Hepatocyte (in vitro differentiated cells): Measurements from ENCODE around the gene KPNA4. TPM values are rescaled to one million over a fixed set of nuclear protein-coding genes. Genes with fewer than 3 reads are reported as not detected.

ENCODE experiments used
- DNase-seq: peaks from one replicate; pipeline ENCODE4 v3.0.0-alpha.2; 2016; ENCODE audit warnings: low spot score
- H2AFZ ChIP-seq: fragments of 200-600 bp; sonication (generic); 2 replicates; pipeline ENCODE4 v1.6.0; 2016; ENCODE audit warnings: antibody characterized with exemption, mild to moderate bottlenecking
- H3K27ac ChIP-seq: fragments of 200-600 bp; sonication (generic); 2 replicates; pipeline ENCODE4 v1.5.1; 2016; ENCODE audit warnings: mild to moderate bottlenecking
- H3K27me3 ChIP-seq: fragments of 200-600 bp; sonication (generic); 2 replicates; pipeline ENCODE4 v1.6.1; 2016
- H3K36me3 ChIP-seq: fragments of 200-600 bp; sonication (generic); replicated peaks from 2 replicates; pipeline ENCODE4 v1.5.1; 2016; ENCODE audit warnings: low read depth; ENCODE audit not compliant: insufficient read depth
- H3K4me1 ChIP-seq: fragments of 200-600 bp; sonication (generic); 2 replicates; pipeline ENCODE4 v1.5.1; 2016; ENCODE audit warnings: mild to moderate bottlenecking, moderate library complexity; ENCODE audit not compliant: insufficient read depth
- H3K4me2 ChIP-seq: fragments of 200-600 bp; sonication (generic); 2 replicates; pipeline ENCODE4 v1.6.0; 2016
- H3K4me3 ChIP-seq: fragments of 200-600 bp; sonication (generic); 2 replicates; pipeline ENCODE4 v1.5.1; 2016; ENCODE audit warnings: mild to moderate bottlenecking
- H3K79me2 ChIP-seq: fragments of 200-600 bp; sonication (generic); 2 replicates; pipeline ENCODE4 v1.6.0; 2017; ENCODE audit warnings: mild to moderate bottlenecking
- H3K9me2 ChIP-seq: fragments of 200-600 bp; sonication (generic); replicated peaks from 2 replicates; pipeline ENCODE4 v1.6.0; 2017; ENCODE audit warnings: mild to moderate bottlenecking; ENCODE audit not compliant: insufficient read depth
- H3K9me3 ChIP-seq: fragments of 200-600 bp; sonication (generic); 2 replicates; pipeline ENCODE4 v1.5.1; 2016; ENCODE audit warnings: low read depth, mild to moderate bottlenecking
- H4K20me1 ChIP-seq: fragments of 200-600 bp; sonication (generic); 2 replicates; pipeline ENCODE4 v1.6.0; 2016; ENCODE audit warnings: mild to moderate bottlenecking; ENCODE audit not compliant: insufficient read depth, poor library complexity, severe bottlenecking
- EZH2 ChIP-seq: fragments of 200-600 bp; sonication (generic); IDR thresholded peaks from 2 replicates; pipeline ENCODE4 v1.6.1; 2016; ENCODE audit warnings: antibody characterized with exemption, mild to moderate bottlenecking, borderline replicate concordance
- EZH2phosphoT487 ChIP-seq: fragments of 200-600 bp; sonication (generic); IDR thresholded peaks from one replicate; pipeline ENCODE4 v1.6.1; 2018; ENCODE audit warnings: antibody characterized with exemption, mild to moderate bottlenecking, low read depth, moderate library complexity; ENCODE audit not compliant: unreplicated experiment, severe bottlenecking
- WGBS: methylation state at CpG from one replicate; pipeline ENCODE4 v1.1.6; 2016; ENCODE audit warnings: low lambda C conversion rate; ENCODE audit errors: missing lambda C conversion rate; 5-methylcytosine and 5-hydroxymethylcytosine counted together
- polyA plus RNA-seq: library from polyadenylated mRNA; unstranded; fragments of >200 nt; fragmentation: Nextera tagmentation; extraction: Ambion mirVana; gene quantifications from 2 replicates; pipeline ENCODE4 v1.2.1, GENCODE V29; 2016
- total RNA-seq: library from RNA; depleted of rRNA; stranded (reverse); fragments of >200 nt; gene quantifications from 2 replicates; pipeline ENCODE4 v1.2.3, GENCODE V29; 2014
- TF ChIP-seq, protein P1 (sequence below): fragments of 200-600 bp; sonication (generic); IDR thresholded peaks from 2 replicates; pipeline ENCODE4 v1.5.1; 2016; ENCODE audit warnings: antibody characterized with exemption, mild to moderate bottlenecking; ENCODE audit not compliant: poor library complexity

KPNA4 gene
- total and polyA plus RNA-seq, 2 experiments from 2014 or later, result 13.0 to 26.6 TPM

DNA sequence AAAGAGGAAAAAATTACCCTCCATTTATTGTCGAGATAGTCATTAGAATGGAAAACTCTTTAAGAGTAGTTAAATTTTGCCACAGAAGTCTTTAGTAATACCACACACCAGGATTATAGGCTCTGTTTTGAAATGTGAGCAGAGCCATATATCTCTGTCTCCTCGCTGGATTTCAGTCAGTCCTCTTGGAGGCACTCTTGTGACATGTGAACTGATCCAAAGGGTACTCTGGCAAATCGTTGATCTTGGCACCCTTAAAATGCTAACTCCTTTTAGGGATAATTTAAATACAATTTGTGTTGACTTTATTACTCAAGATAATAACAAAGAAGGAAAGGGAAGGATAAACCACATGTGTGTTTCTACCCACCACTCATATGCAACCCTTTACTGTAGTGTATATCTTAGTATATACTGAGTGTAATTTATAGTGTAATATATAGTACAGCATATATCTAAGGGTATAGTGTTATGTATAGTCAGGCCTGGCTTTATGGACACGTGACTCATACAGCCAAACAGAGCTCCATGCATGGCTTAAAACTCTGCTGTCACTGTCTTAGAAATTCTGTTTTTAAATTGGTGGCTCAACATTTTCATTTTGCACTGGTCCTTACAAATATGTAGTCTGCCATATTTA, 12.3 kb upstream of the KPNA4 start:
- Histone ChIP-seq H3K79me2 (no peaks in the 10 kb centered on the region), H3K36me3 (no peaks in the 10 kb centered on the region), H3K9me3 (no peaks in the 10 kb centered on the region), H3K9me2 (no peaks in the 10 kb centered on the region), H3K27ac (no peak overlapping the region), H4K20me1 (no peaks in the 10 kb centered on the region), H3K4me1 (no peaks in the 10 kb centered on the region), H3K4me2 (no peak overlapping the region), H3K4me3 (no peak overlapping the region), H2AFZ (no peak overlapping the region), H3K27me3 (no peaks in the 10 kb centered on the region)
- WGBS, result 40% methylated on average over 4 of the region's 4 CpGs
- TF ChIP-seq EZH2, result no peak
- TF ChIP-seq, protein P1, sequence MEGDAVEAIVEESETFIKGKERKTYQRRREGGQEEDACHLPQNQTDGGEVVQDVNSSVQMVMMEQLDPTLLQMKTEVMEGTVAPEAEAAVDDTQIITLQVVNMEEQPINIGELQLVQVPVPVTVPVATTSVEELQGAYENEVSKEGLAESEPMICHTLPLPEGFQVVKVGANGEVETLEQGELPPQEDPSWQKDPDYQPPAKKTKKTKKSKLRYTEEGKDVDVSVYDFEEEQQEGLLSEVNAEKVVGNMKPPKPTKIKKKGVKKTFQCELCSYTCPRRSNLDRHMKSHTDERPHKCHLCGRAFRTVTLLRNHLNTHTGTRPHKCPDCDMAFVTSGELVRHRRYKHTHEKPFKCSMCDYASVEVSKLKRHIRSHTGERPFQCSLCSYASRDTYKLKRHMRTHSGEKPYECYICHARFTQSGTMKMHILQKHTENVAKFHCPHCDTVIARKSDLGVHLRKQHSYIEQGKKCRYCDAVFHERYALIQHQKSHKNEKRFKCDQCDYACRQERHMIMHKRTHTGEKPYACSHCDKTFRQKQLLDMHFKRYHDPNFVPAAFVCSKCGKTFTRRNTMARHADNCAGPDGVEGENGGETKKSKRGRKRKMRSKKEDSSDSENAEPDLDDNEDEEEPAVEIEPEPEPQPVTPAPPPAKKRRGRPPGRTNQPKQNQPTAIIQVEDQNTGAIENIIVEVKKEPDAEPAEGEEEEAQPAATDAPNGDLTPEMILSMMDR, result peak; percentile 28
- DNase-seq, result no peak

DNA sequence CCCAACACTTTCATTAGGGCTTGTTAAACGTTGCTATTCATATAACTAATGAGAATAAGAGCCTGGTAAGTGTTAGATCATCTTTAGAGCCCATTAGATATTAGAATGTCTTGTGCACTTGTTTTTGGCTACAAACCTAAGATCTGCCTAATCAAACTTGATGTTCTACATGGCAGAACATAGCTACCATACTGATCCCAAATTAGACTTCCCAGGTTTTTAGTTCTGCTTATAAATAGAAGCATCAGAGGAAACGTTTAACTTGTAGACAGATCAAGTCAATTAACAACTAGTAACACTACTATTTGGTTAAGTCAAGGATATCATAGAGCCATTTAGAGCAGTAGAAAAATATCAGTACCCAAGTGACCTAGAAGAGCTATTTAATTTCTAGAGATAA, 11.7 kb upstream of the KPNA4 start:
- WGBS, result 49% methylated on average over 2 of the region's 2 CpGs
- TF ChIP-seq EZH2 (no peak), EZH2phosphoT487 (no peak)
- TF ChIP-seq, protein P1, result no peak
- no peaks in the 10 kb centered on the region for H3K79me2 ChIP-seq
- DNase-seq, result no peak
- no peaks in the 10 kb centered on the region for H3K36me3 ChIP-seq
- H3K4me1 ChIP-seq, result no peaks in the 10 kb centered on the region
- no peaks in the 10 kb centered on the region for H3K9me3 ChIP-seq
- no peaks in the 10 kb centered on the region for H4K20me1 ChIP-seq
- no peak overlapping the region for H3K4me3 ChIP-seq
- H3K27me3 ChIP-seq, result no peaks in the 10 kb centered on the region
- no peak overlapping the region for H3K4me2 ChIP-seq
- H2AFZ ChIP-seq, result no peak overlapping the region
- no peak overlapping the region for H3K27ac ChIP-seq
- H3K9me2 ChIP-seq, result no peaks in the 10 kb centered on the region

DNA sequence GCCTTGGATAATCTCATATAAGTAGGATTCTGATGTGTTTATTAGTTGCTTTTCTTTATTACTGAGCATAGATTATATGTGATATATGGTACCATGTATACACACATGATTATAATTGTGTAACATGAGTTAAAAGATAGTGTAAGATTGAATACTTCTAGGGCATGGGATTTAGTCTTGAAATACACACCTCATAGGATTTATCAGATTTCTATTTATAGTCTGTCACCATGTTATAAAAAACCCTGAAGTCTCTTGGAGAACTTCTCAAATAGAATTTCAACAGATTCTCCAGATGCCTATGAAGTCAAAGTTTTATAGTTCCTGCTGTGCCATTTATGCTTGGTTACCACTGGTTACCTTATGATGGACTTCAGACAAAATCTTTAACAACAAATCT, 11.2 kb upstream of the KPNA4 start:
- H3K27ac ChIP-seq, result no peak overlapping the region
- H3K27me3 ChIP-seq, result no peaks in the 10 kb centered on the region
- H3K4me1 ChIP-seq, result no peaks in the 10 kb centered on the region
- TF ChIP-seq, protein P1, result no peak
- TF ChIP-seq EZH2phosphoT487 (no peak), EZH2 (no peak)
- H3K4me3 ChIP-seq, result no peak overlapping the region
- no peaks in the 10 kb centered on the region for H3K79me2 ChIP-seq
- no peaks in the 10 kb centered on the region for H3K9me3 ChIP-seq
- H2AFZ ChIP-seq, result no peak overlapping the region
- no peaks in the 10 kb centered on the region for H3K9me2 ChIP-seq
- no peak for DNase-seq
- H3K4me2 ChIP-seq, result no peak overlapping the region
- H4K20me1 ChIP-seq, result no peaks in the 10 kb centered on the region
- H3K36me3 ChIP-seq, result no peaks in the 10 kb centered on the region

DNA sequence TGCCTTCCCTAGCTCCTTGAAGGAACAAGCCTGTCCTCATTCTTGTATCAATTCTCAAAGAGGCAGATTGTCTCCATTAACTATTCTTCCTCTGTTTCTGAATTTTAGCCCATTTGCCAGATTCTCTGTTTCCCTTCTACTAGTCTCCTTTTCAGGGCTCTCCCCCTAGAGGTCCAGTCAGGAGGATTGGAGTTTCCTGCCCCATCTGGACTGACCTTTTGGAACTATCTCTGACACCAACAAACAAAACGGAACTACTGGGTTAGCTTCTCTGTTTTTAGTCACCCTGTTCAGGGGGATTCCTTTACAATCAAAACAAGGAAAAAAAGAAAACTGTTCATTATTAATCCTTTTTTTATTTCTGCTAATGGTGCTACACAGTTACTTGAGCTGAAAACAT, 10.2 kb upstream of the KPNA4 start:
- DNase-seq, result no peak
- no peak for TF ChIP-seq EZH2
- no peak for TF ChIP-seq EZH2phosphoT487
- TF ChIP-seq, protein P1, result no peak
- no peaks in the 10 kb centered on the region for H3K27me3 ChIP-seq
- H3K9me3 ChIP-seq, result no peaks in the 10 kb centered on the region
- H3K79me2 ChIP-seq, result no peaks in the 10 kb centered on the region
- no peaks in the 10 kb centered on the region for H3K9me2 ChIP-seq
- no peaks in the 10 kb centered on the region for H3K4me1 ChIP-seq
- H3K4me3 ChIP-seq, result no peak overlapping the region
- no peak overlapping the region for H3K27ac ChIP-seq
- H4K20me1 ChIP-seq, result no peaks in the 10 kb centered on the region
- no peak overlapping the region for H2AFZ ChIP-seq
- WGBS, result 81% methylated on average over 1 of the region's 1 CpG
- no peaks in the 10 kb centered on the region for H3K36me3 ChIP-seq
- H3K4me2 ChIP-seq, result no peak overlapping the region
